Uterus (tissue), 4 donors: ENCODE results near the gene KRT222. TPM values are rescaled to one million over a fixed set of nuclear protein-coding genes. Genes with fewer than 3 reads are reported as not detected.

Source experiments
- DNase-seq, 2 donors: peaks; one replicate each; pipeline ENCODE4 v3.0.0-alpha.2; 2019 to 2020
- H3K27ac ChIP-seq, 2 donors: fragments of 200-600 bp; sonication (generic); 1 replicate in 1 of 2; 2 replicates in 1 of 2; pipeline ENCODE4 v1.5.1; 2016 to 2018
- H3K27me3 ChIP-seq, 2 donors: fragments of 200-600 bp; sonication (generic); one replicate each; pipeline ENCODE4 v1.5.1; 2018 to 2019; ENCODE audit warnings: control low read depth in 1 of 2
- H3K36me3 ChIP-seq, 2 donors: fragments of 200-600 bp; sonication (generic); one replicate each; pipeline ENCODE4 v1.5.1; 2019; ENCODE audit warnings: control low read depth in 1 of 2
- H3K4me1 ChIP-seq, 2 donors: fragments of 200-600 bp; sonication (generic); one replicate each; pipeline ENCODE4 v1.5.1; 2018 to 2019; ENCODE audit warnings: control low read depth in 1 of 2
- H3K4me3 ChIP-seq, 2 donors: fragments of 200-600 bp; sonication (generic); 1 replicate in 1 of 2; 2 replicates in 1 of 2; pipeline ENCODE4 v1.5.1; 2018 to 2019; ENCODE audit warnings: mild to moderate bottlenecking in 1 of 2
- H3K9me3 ChIP-seq, 2 donors: fragments of 200-600 bp; sonication (generic); one replicate each; pipeline ENCODE4 v1.5.1; 2019; ENCODE audit warnings: control low read depth in 1 of 2
- POLR2A ChIP-seq, 2 donors: fragments of 450-650 bp; IDR thresholded peaks; one replicate each; pipeline ENCODE4 v1.6.1; 2016; ENCODE audit warnings: antibody characterized with exemption in 2 of 2, mild to moderate bottlenecking in 1 of 2, moderate library complexity in 1 of 2
- intact Hi-C: fragments of 100-400 bp; cut with DNase I; formaldehyde crosslinking; loops from one replicate; pipeline ENCODE4 v1.15.1; 2023; ENCODE audit warnings: low total_unique reads
- total RNA-seq, 4 donors: library from RNA; depleted of rRNA in 3 of 4; stranded (reverse); fragments of >200 nt in 3 of 4; gene quantifications; one replicate each; pipeline versions ENCODE4 v1.1.0 to v1.2.4, GENCODE V29; 2014 to 2023
- TF ChIP-seq, protein P1 (sequence below), 4 experiments: fragments of 200-600 bp in 2 of 4; fragments of 450-650 bp in 2 of 4; sonication (generic) in 2 of 4; IDR thresholded peaks; one replicate each; pipeline ENCODE4 v1.5.1; 2016 to 2019; ENCODE audit warnings: antibody characterized with exemption in 4 of 4, mild to moderate bottlenecking in 2 of 4, moderate library complexity in 1 of 4
- donor health status: DM: yes; HTN: yes; CAD: no.

The KRT222 gene
- total RNA-seq, 4 donors from 2014 or later, result 1.6 to 4.2 (median 2.6) TPM; not detected in 1

DNA sequence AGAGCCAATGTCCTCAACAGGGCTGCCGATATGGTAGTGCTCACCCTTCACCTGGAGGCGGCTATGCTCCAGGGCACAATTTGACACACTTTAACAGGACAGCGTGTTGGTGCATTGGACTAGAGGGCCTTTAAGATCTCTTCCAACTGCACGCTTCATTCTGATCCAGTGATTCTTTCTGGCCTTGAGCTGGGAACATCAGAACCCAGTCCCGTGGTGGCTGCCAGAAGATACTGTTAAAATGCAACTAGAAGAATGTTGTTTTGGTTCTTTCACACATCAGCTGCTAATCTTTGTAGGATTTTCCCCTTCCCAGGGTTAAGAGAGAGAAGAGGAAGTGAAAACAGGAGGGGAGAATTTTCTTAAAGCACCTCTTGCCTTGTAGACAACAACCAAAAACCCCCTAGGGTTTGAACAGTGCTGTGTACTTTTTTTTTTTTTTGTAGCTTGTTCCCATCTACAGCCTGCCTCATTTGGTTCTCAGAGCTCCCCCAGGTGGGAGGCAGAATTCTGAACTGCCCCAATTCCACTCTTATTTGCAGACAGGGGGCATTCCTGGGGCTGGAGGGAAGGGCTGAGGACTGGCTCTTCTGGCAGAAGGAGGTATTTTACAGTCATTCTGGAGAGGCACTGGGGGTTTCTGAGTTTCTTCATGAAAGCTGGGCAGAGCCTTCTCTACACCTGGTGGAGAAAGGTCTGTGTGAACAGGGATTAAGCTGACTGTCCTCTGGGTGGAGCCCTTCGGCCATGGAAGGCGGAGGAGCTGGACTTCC, 49.7 kb downstream of the KRT222 start:
- peak; percentile 47 to 55 for DNase-seq
- intact Hi-C loops, result loop anchor here (5.0 kb wide), 1 partner anchor 177 kb away; no protein-coding TSS in a partner anchor

GRCh38 chr17:40614431-40615067, 50.4 kb downstream of the KRT222 start:
- intact Hi-C loops, result loop anchor here (5.0 kb wide), 1 partner anchor 178 kb away; no protein-coding TSS in a partner anchor
- no peaks in the 10 kb centered on the region for H3K9me3 ChIP-seq
- no peak overlapping the region for H3K27ac ChIP-seq
- H3K4me3 ChIP-seq, result no peak overlapping the region
- no peaks in the 10 kb centered on the region for H3K4me1 ChIP-seq
- no peaks in the 10 kb centered on the region for H3K27me3 ChIP-seq
- H3K36me3 ChIP-seq, result no peaks in the 10 kb centered on the region
- TF ChIP-seq POLR2A (IDR thresholded peaks at IDR 0.05), result no peak
- TF ChIP-seq, protein P1, sequence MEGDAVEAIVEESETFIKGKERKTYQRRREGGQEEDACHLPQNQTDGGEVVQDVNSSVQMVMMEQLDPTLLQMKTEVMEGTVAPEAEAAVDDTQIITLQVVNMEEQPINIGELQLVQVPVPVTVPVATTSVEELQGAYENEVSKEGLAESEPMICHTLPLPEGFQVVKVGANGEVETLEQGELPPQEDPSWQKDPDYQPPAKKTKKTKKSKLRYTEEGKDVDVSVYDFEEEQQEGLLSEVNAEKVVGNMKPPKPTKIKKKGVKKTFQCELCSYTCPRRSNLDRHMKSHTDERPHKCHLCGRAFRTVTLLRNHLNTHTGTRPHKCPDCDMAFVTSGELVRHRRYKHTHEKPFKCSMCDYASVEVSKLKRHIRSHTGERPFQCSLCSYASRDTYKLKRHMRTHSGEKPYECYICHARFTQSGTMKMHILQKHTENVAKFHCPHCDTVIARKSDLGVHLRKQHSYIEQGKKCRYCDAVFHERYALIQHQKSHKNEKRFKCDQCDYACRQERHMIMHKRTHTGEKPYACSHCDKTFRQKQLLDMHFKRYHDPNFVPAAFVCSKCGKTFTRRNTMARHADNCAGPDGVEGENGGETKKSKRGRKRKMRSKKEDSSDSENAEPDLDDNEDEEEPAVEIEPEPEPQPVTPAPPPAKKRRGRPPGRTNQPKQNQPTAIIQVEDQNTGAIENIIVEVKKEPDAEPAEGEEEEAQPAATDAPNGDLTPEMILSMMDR (IDR thresholded peaks at IDR 0.05), result no peak
- no peak for DNase-seq

More for the DNA sequence above, 49.7 kb downstream of the KRT222 start:
- H3K4me3 ChIP-seq, result no peak overlapping the region
- no peaks in the 10 kb centered on the region for H3K9me3 ChIP-seq
- TF ChIP-seq, protein P1 (IDR thresholded peaks at IDR 0.05), result peak; percentile 26 to 59 (median 52)
- TF ChIP-seq POLR2A (IDR thresholded peaks at IDR 0.05), result no peak
- H3K27ac ChIP-seq, result no peak overlapping the region
- H3K36me3 ChIP-seq, result no peaks in the 10 kb centered on the region
- H3K27me3 ChIP-seq, result no peaks in the 10 kb centered on the region
- no peaks in the 10 kb centered on the region for H3K4me1 ChIP-seq

- intact Hi-C loops, result no loop called here
- Histone ChIP-seq H3K36me3 (no peaks in the 10 kb centered on the region), H3K4me1 (no peaks in the 10 kb centered on the region), H3K27me3 (no peaks in the 10 kb centered on the region), H3K27ac (no peak overlapping the region), H3K9me3 (no peaks in the 10 kb centered on the region), H3K4me3 (no peak overlapping the region)
- TF ChIP-seq, protein P1 (IDR thresholded peaks at IDR 0.05), result no peak
- TF ChIP-seq POLR2A (IDR thresholded peaks at IDR 0.05), result no peak
- no peak for DNase-seq
Measured at GRCh38 chr17:40613467-40614154, 51.4 kb downstream of the KRT222 start.

DNA sequence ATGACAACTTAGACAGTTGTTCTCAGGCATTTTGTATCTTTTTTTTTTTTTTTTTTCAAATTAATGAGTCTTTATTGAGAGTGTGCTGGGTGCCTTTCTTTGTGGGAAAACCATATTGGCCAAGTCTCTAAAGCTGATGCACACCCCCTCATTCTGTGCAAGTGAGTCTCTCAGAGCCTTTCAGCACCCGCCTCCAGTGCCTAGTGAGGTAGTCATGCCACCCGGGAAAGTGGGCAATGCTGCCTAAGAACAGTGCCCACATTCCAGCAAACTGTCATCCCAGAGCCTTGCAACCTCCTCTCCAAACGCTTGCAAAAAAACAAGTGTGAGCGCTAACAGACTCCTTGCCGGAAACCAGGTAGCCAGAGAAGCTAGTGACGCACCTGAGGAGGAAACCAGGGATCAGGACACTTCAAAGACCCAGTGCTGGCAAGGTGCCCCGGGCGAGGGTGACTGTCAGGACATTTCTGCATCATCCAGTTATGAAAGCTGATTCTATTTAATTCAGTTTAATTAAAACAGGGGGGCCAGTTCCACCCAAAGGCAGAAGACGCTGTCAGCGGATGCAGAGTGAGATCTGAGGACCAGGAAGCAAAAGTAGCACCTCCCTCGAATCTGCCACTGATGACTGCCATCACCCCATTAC, 52.3 kb downstream of the KRT222 start:
- Histone ChIP-seq H3K27me3 (no peaks in the 10 kb centered on the region), H3K27ac (no peak overlapping the region)
- TF ChIP-seq, protein P1 (IDR thresholded peaks at IDR 0.05), result no peak
- no peak for TF ChIP-seq POLR2A (IDR thresholded peaks at IDR 0.05)

More for the DNA sequence above, 52.3 kb downstream of the KRT222 start:
- H3K9me3 ChIP-seq, result no peaks in the 10 kb centered on the region
- no peaks in the 10 kb centered on the region for H3K4me1 ChIP-seq
- no peak overlapping the region for H3K4me3 ChIP-seq
- intact Hi-C loops, result no loop called here
- H3K36me3 ChIP-seq, result no peaks in the 10 kb centered on the region
- no peak for DNase-seq
